Right cardiac atrium (tissue), 5 donors: Measurements from ENCODE around the gene DDX6. TPM values are rescaled to one million over a fixed set of nuclear protein-coding genes. Genes with fewer than 3 reads are reported as not detected.

Experiments
- ATAC-seq, 2 donors: fragments of 200-7000 bp; cut with Tn5 transposase; one replicate each; pipeline versions ENCODE4 v1.8.0 to v1.9.1; 2020; ENCODE audit warnings: moderate library complexity in 2 of 2, mild to moderate bottlenecking in 1 of 2
- DNase-seq, 3 donors: peaks; one replicate each; pipeline ENCODE4 v3.0.0-alpha.2; 2020
- H3K27ac ChIP-seq: one replicate; pipeline ENCODE4 v1.5.1; 2013; ENCODE audit warnings: mild to moderate bottlenecking, low read length, control low read depth, moderate library complexity
- H3K27me3 ChIP-seq: one replicate; pipeline ENCODE4 v1.6.1; 2013; ENCODE audit not compliant: control insufficient read depth, insufficient read depth
- H3K4me1 ChIP-seq: one replicate; pipeline ENCODE4 v1.6.1; 2013; ENCODE audit warnings: low read length; ENCODE audit not compliant: control insufficient read depth, insufficient read depth
- H3K4me3 ChIP-seq: one replicate; pipeline ENCODE4 v1.5.1; 2013; ENCODE audit warnings: low read length, control low read depth
- H3K9me3 ChIP-seq: one replicate; pipeline ENCODE4 v1.6.1; 2013; ENCODE audit warnings: low read length; ENCODE audit not compliant: control insufficient read depth
- WGBS: extraction: QIAGEN DNeasy Blood & Tissue Kit; methylation state at CpG from one replicate; pipeline ENCODE4 v1.1.7; 2013; 5-methylcytosine and 5-hydroxymethylcytosine counted together
- intact Hi-C, 4 donors: fragments of 100-400 bp; cut with DNase I; formaldehyde crosslinking; loops; one replicate each; pipeline versions ENCODE4 v1.11.0 to v1.14.0; 2022 to 2023
- polyA plus RNA-seq: library from polyadenylated mRNA; stranded (reverse); fragments of 200-250 nt; gene quantifications from one replicate; pipeline ENCODE4 v1.2.3, GENCODE V29; 2013
- total RNA-seq, 4 donors: library from RNA; stranded (reverse); fragmentation: NEBNext Ultra II Directional; extraction: Animal tissue kit (Norgen Biotek cat#: 25700); gene quantifications; one replicate each; pipeline ENCODE4 v1.2.1, GENCODE V29; 2021
- donor health status: healthy with polysubstance abuse.
- donor health status: DM: no; HTN: yes; CAD: no.
- donor health status: DM: no; HTN: no; CAD: no.
- donor health status: DM: no; HTN: yes; CAD: no; lungs with severe emphysema.
- donor health status: DM: yes; HTN: yes; CAD: no.

DDX6 gene
- total and polyA plus RNA-seq, 5 donors: 38.0 to 149 (median 134) TPM

- Histone ChIP-seq H3K4me3 (no peak overlapping the region), H3K9me3 (no peaks in the 10 kb centered on the region), H3K4me1 (no peaks in the 10 kb centered on the region), H3K27me3 (no peaks in the 10 kb centered on the region), H3K27ac (no peak overlapping the region)
- ATAC-seq (no peak), DNase-seq (no peak)
- intact Hi-C loops: no loop called here
- 94% methylated on average over 4 of the region's 4 CpGs for WGBS
These were observed 27.2 kb upstream of the DDX6 start for GRCh38 chr11:118818130-118818529.

- no peaks in the 10 kb centered on the region for H3K27me3 ChIP-seq
- intact Hi-C loops: no loop called here
- 70% methylated on average over 1 of the region's 1 CpG for WGBS
- ATAC-seq (no peak), DNase-seq (no peak)
- no peak overlapping the region for H3K4me3 ChIP-seq
- H3K4me1 ChIP-seq: no peaks in the 10 kb centered on the region
- H3K27ac ChIP-seq: no peak overlapping the region
- no peaks in the 10 kb centered on the region for H3K9me3 ChIP-seq
These were observed 22.6 kb upstream of the DDX6 start for GRCh38 chr11:118813551-118813950.

DNA sequence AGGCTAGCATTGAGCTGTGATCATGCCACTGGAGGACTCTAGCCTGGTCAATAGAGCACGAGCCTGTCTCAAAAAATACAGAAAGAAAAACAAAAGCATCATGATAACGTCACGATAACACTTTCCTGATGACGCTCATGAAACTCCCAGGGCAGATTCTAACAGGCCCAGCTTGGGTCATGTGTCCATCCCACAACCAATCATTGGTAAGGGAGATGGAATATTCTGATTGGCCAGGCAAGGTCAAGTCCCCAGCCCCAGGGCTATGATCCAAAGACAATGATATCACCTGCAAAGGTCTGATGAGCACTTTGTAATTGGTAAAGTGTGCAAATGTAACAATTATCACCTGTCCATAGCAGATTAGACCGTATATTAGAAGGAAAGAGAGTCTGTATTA, 21.5 kb upstream of the DDX6 start:
- no peak overlapping the region for H3K27ac ChIP-seq
- no peaks in the 10 kb centered on the region for H3K4me1 ChIP-seq
- DNase-seq (no peak), ATAC-seq (no peak)
- H3K27me3 ChIP-seq: no peaks in the 10 kb centered on the region
- intact Hi-C loops: no loop called here
- WGBS: 53% methylated on average over 4 of the region's 5 CpGs
- H3K9me3 ChIP-seq: no peaks in the 10 kb centered on the region
- no peak overlapping the region for H3K4me3 ChIP-seq

DNA sequence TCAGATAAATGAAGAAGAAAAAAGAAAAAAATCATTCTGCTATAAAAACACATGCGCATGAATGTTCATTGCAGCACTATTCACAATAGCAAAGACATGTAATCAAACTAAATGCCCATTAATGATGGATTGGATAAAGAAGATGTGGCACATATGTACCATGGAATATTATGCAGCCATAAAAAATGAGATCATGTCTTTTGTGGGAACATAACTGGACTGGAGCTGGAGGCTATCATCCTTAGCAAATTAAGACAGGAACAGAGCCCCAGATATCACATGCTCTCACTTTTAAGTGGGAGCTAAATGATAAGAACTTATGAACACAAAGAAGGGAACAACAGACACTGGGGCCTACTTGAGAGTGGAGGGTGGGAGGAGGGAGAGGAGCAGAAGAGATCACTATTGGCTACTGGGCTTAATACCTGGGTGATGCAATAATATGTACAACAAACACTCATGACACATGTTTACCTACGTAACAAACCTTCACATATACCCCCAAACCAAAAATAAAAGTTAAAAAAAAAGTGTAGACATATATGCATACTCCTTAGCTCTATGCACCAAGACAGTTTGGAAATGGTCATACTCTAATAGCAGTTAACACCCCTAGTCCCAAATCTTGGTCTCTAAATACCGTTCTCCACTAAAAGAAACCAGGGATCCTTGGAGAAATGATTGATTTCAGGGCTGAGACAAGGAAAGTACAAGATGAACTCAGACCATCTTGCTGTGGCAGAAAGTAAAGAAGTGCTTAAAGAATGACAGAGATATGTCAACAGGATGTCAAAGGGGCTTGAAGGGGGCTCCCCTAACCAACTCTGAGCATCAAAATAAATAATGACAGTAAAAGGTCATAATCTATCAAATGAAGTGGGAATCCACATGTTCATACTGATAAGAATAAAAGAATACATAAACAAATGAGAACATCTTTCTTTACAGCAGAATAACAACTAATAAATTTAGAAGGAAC, 17.1 kb upstream of the DDX6 start:
- no peak overlapping the region for H3K27ac ChIP-seq
- H3K27me3 ChIP-seq: no peaks in the 10 kb centered on the region
- 80% methylated on average over 3 of the region's 3 CpGs for WGBS
- DNase-seq (no peak), ATAC-seq (no peak)
- intact Hi-C loops: no loop called here
- H3K9me3 ChIP-seq: no peaks in the 10 kb centered on the region
- no peaks in the 10 kb centered on the region for H3K4me1 ChIP-seq
- H3K4me3 ChIP-seq: no peak overlapping the region

DNA sequence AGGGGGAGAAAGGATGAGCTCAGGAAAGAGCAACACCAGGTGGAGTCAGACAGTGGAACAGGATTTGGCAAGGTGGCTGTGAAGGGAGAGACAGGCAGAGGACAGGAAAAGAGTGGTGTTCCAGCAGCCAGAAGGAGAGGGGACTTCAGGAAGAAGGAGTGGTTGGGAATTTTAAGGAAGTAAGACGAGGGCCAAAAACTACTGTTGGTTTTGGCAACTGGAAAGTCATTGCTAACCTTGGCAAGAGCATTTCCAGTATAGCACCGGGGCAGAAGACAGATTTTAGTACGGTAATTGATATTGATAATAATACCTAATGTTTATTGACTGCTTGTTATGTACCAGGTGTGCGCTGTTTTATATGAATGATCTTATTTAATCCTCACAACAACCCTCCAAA, 15.4 kb upstream of the DDX6 start:
- ATAC-seq: peak in 1 of 2 donors; percentile 37
- no peak for DNase-seq
- WGBS: 53% methylated on average over 4 of the region's 4 CpGs
- H3K4me3 ChIP-seq: no peak overlapping the region
- H3K9me3 ChIP-seq: no peaks in the 10 kb centered on the region
- H3K4me1 ChIP-seq: no peaks in the 10 kb centered on the region
- no peaks in the 10 kb centered on the region for H3K27me3 ChIP-seq
- H3K27ac ChIP-seq: no peak overlapping the region
- intact Hi-C loops: no loop called here

GRCh38 chr11:118804094-118804493, 13.1 kb upstream of the DDX6 start:
- no peak for DNase-seq
- no peak for ATAC-seq
- Histone ChIP-seq H3K4me1 (no peaks in the 10 kb centered on the region), H3K9me3 (no peaks in the 10 kb centered on the region), H3K27ac (no peak overlapping the region), H3K27me3 (no peaks in the 10 kb centered on the region), H3K4me3 (no peak overlapping the region)
- WGBS: 93% methylated on average over 3 of the region's 3 CpGs
- intact Hi-C loops: no loop called here

GRCh38 chr11:118799372-118799771, 8.4 kb upstream of the DDX6 start:
- intact Hi-C loops: loop anchor here in 1 of 4 donors (10.0 kb wide), 1 partner anchor 105 kb away; no protein-coding TSS in a partner anchor
- no peak for ATAC-seq
- H3K27ac ChIP-seq: no peak overlapping the region

GRCh38 chr11:118797510-118797909, 6.5 kb upstream of the DDX6 start:
- ATAC-seq (no peak), DNase-seq (no peak)
- Histone ChIP-seq H3K9me3 (no peaks in the 10 kb centered on the region), H3K4me3 (no peak overlapping the region), H3K4me1 (no peaks in the 10 kb centered on the region), H3K27me3 (no peaks in the 10 kb centered on the region), H3K27ac (no peak overlapping the region)
- 90% methylated on average over 11 of the region's 11 CpGs for WGBS
- intact Hi-C loops: loop anchor here in 1 of 4 donors (10.0 kb wide), 1 partner anchor 107 kb away; no protein-coding TSS in a partner anchor

More at GRCh38 chr11:118799372-118799771, 8.4 kb upstream of the DDX6 start:
- Histone ChIP-seq H3K4me3 (no peak overlapping the region), H3K9me3 (no peaks in the 10 kb centered on the region), H3K27me3 (no peaks in the 10 kb centered on the region), H3K4me1 (no peaks in the 10 kb centered on the region)
- no peak for DNase-seq

GRCh38 chr11:118792570-118793124, 1.7 kb upstream of the DDX6 start:
- H3K27me3 ChIP-seq: no peaks in the 10 kb centered on the region
- DNase-seq: peak; percentile 65 to 74 (median 74)
- intact Hi-C loops: loop anchor here in 2 of 4 donors (5.0 to 10.0 kb wide), 2 partner anchors 112 to 135 kb away; partner anchors contain the start of gene BCL9L (in 1 of the 2)
- H3K9me3 ChIP-seq: no peaks in the 10 kb centered on the region
- WGBS: 4% methylated on average over 8 of the region's 8 CpGs
- peak overlapping the region; percentile 100 for H3K27ac ChIP-seq
- peak; percentile 77 to 79 for ATAC-seq
- peaks cover 3% of the 10 kb centered on the region for H3K4me1 ChIP-seq
- H3K4me3 ChIP-seq: peak overlapping the region; percentile 88

DNA sequence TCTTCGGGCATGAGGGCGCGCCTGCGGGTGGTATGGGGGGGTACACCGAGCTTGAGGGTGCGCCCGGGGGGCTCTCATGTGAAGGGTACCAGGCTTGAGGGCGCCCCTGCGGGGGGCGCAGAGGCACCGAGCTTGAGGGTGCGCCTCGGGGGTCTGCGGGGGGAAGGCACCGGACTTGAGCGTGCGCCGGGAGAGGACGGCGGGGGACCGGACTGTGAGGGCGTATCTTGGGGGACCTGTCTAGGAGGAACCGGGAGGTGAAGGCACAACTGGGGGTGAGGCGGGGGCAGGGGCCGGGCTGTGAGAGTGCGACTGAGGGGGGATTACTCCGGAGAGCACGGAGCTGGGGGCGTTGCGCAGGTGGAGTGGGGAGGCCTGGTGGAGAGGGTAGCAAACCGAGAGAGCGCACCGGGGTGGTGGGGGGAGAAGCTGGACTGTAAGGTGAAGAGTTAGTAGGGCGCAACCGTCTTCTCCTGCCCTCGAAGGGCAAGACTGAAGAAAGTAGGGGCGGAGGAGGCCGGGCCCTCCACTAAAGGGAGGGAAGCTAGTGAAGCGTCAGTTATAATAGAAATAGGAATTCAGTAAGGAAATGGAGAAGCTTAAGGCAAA, 1.1 kb upstream of the DDX6 start:
- peak; percentile 7 to 13 for ATAC-seq
- Histone ChIP-seq H3K4me1 (peaks cover 3% of the 10 kb centered on the region), H3K27ac (peak overlapping the region; percentile 100)

More for the DNA sequence above, 1.1 kb upstream of the DDX6 start:
- Histone ChIP-seq H3K9me3 (no peaks in the 10 kb centered on the region), H3K4me3 (peak overlapping the region; percentile 88), H3K27me3 (no peaks in the 10 kb centered on the region)
- WGBS: 3% methylated on average over 39 of the region's 39 CpGs
- DNase-seq: peak in 1 of 3 donors; percentile 78
- intact Hi-C loops: loop anchor here in 2 of 4 donors (5.0 to 10.0 kb wide), 2 partner anchors 113 to 135 kb away; partner anchors contain the start of gene BCL9L (in 1 of the 2)
